Chondrocyte (in vitro differentiated cells): Measurements from ENCODE around the gene FUT3. TPM values are rescaled to one million over a fixed set of nuclear protein-coding genes. Genes with fewer than 3 reads are reported as not detected.
"Not testable (repeated sequence)": the region's sequence is repeated elsewhere in the genome, so short reads cannot be mapped to it uniquely, and the experiment has no call there.

Source experiments
- DNase-seq: peaks from one replicate; pipeline ENCODE4 v3.0.0; 2021; ENCODE audit warnings: mixed read lengths, low spot score
- H3K27ac Mint-ChIP-seq: one replicate; pipeline ENCODE4 v1.8.0; 2021; ENCODE audit warnings: mild to moderate bottlenecking, moderate library complexity, mixed read lengths; ENCODE audit not compliant: unreplicated experiment
- H3K27me3 Mint-ChIP-seq: 2 replicates; pipeline ENCODE4 v1.8.0; 2021; ENCODE audit warnings: low read depth, mixed read lengths
- H3K36me3 Mint-ChIP-seq: 2 replicates; pipeline ENCODE4 v1.8.0; 2021; ENCODE audit warnings: low read depth, mixed read lengths
- H3K4me1 Mint-ChIP-seq: 2 replicates; pipeline ENCODE4 v1.8.0; 2021; ENCODE audit warnings: low read depth, mild to moderate bottlenecking, mixed read lengths
- H3K4me3 Mint-ChIP-seq: one replicate; pipeline ENCODE4 v1.8.0; 2021; ENCODE audit warnings: mild to moderate bottlenecking, moderate library complexity, mixed read lengths; ENCODE audit not compliant: unreplicated experiment
- H3K9me3 Mint-ChIP-seq: 2 replicates; pipeline ENCODE4 v1.8.0; 2021; ENCODE audit warnings: low read depth, mixed read lengths
- CTCF ChIP-seq: fragments of 200-600 bp; sonication (generic); IDR thresholded peaks from 2 replicates; pipeline ENCODE4 v1.5.0; 2021; ENCODE audit warnings: antibody characterized with exemption, mild to moderate bottlenecking, moderate library complexity
- total RNA-seq: library from RNA; stranded (reverse); gene quantifications from 3 replicates; pipeline ENCODE4 v1.2.1, GENCODE V29; 2021

FUT3 gene
- total RNA-seq, 1 donor from 2014 or later, result not detected

DNA sequence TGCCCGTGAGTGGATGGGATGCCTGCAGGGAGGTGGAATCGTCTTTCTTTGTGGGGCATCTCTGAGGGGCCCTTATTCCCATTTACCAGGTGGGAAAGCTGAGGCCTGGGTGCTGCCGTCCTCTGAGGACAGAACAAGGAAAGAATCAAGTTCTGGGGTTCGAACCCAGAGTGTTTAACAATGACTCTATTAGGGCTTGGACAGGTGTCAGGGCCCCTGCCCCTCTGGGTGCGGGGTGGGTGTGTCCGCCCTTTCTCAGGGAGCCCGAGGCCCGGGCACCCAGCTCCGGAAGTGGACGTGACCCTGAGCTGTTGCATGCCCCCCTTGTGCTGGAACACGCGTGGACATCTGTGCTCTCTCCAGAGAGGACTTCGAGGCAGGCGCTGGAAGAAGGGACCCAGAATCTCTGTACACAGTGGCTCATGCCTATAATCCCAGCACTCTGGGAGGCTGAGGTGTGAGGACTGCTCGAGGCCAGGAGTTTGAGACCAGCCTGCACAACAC lies 41.6 kb upstream of the FUT3 start:
- Mint-ChIP-seq H3K4me3 (no peak overlapping the region), H3K4me1 (peaks cover 4% of the 10 kb centered on the region)
- DNase-seq, result no peak

DNA sequence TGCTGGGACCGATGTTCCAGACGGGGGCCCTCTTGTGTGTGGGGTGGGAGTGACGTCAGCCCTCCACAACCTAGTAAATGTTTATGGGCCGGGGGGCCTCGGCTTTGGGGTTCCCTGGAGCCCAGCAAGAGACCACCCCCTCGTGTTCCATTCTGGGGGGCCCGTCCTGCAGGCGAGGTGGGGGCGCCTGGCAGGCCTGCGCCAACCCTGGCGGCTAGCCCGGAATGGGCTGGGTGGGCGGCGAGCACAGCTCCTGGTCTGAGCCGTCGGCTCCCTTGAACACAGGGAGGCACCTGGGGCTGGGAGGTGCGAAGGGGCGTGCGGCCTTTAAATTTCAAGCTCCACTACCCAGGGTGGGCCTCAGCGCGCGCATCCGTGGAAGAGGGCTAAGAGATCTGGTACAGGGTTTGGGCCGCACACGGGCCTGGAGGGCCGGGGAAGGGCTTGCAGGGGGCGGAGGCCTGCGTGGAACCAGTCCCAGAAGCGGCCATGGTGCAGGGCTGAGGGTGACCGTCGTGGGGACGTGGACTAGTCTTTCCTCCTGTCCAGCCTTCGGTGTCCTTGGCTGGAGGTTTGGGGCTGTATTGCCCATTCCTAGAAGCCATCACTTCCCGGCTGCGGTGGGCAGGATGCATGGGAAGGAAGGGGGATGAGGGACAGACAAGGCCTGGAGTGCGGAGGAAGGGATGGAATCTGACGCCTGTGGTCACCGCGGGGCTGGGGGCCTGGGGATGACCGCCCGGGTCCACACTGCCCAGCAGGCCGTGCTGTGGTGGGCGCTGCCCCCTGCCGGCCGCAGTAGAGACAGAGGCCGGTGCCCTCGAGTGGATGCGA lies 40.9 kb upstream of the FUT3 start:
- Mint-ChIP-seq H3K36me3 (peaks cover 3% of the 10 kb centered on the region), H3K27ac (no peak overlapping the region), H3K27me3 (no peaks in the 10 kb centered on the region), H3K4me3 (no peak overlapping the region), H3K9me3 (no peaks in the 10 kb centered on the region), H3K4me1 (peaks cover 4% of the 10 kb centered on the region)
- TF ChIP-seq CTCF, result peak; percentile 87
- DNase-seq, result no peak

More for the DNA sequence above, 41.6 kb upstream of the FUT3 start:
- no peak overlapping the region for H3K27ac Mint-ChIP-seq
- peaks cover 3% of the 10 kb centered on the region for H3K36me3 Mint-ChIP-seq
- TF ChIP-seq CTCF, result peak; percentile 49
- H3K27me3 Mint-ChIP-seq, result no peaks in the 10 kb centered on the region
- H3K9me3 Mint-ChIP-seq, result no peaks in the 10 kb centered on the region

- TF ChIP-seq CTCF, result no peak
These were observed 40.3 kb upstream of the FUT3 start for GRCh38 chr19:5891572-5891937.

DNA sequence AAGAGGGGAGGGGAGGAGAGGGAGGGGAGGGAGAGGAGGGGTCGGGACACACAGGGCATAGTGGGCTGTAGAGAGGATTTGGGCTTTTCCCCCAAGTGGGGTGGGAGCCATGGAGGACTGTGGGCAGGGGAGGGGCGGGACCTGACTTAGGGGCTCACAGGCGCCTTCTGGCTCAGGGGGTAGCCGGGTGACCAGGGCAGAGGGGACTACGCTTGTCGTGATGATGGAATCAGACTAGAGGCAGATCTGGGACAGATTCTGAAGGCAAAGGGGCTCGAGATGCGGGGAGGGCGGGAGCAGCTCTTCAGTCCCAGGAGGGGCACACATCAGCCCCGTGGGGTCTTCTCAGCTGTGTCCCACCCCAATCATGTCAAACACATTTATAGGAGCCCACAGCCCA lies 38.9 kb upstream of the FUT3 start:
- no peak overlapping the region for H3K4me3 Mint-ChIP-seq
- H3K27me3 Mint-ChIP-seq, result no peaks in the 10 kb centered on the region
- no peak overlapping the region for H3K27ac Mint-ChIP-seq
- no peaks in the 10 kb centered on the region for H3K36me3 Mint-ChIP-seq
- H3K4me1 Mint-ChIP-seq, result peaks cover 4% of the 10 kb centered on the region
- H3K9me3 Mint-ChIP-seq, result no peaks in the 10 kb centered on the region
- TF ChIP-seq CTCF, result no peak
- no peak for DNase-seq

More at GRCh38 chr19:5891572-5891937, 40.3 kb upstream of the FUT3 start:
- Mint-ChIP-seq H3K4me1 (peaks cover 4% of the 10 kb centered on the region), H3K9me3 (no peaks in the 10 kb centered on the region), H3K27me3 (no peaks in the 10 kb centered on the region), H3K4me3 (no peak overlapping the region), H3K27ac (no peak overlapping the region), H3K36me3 (peaks cover 3% of the 10 kb centered on the region)
- DNase-seq, result no peak

- Mint-ChIP-seq H3K27ac (peak overlapping the region; percentile 68), H3K27me3 (no peaks in the 10 kb centered on the region), H3K4me3 (no peak overlapping the region), H3K9me3 (no peaks in the 10 kb centered on the region), H3K36me3 (no peaks in the 10 kb centered on the region), H3K4me1 (peaks cover 4% of the 10 kb centered on the region)
- no peak for DNase-seq
- TF ChIP-seq CTCF, result no peak
These were observed 38.2 kb upstream of the FUT3 start for GRCh38 chr19:5889288-5889971.

GRCh38 chr19:5884065-5884811 lies 33.0 kb upstream of the FUT3 start:
- not testable (repeated sequence) for H3K36me3 Mint-ChIP-seq

DNA sequence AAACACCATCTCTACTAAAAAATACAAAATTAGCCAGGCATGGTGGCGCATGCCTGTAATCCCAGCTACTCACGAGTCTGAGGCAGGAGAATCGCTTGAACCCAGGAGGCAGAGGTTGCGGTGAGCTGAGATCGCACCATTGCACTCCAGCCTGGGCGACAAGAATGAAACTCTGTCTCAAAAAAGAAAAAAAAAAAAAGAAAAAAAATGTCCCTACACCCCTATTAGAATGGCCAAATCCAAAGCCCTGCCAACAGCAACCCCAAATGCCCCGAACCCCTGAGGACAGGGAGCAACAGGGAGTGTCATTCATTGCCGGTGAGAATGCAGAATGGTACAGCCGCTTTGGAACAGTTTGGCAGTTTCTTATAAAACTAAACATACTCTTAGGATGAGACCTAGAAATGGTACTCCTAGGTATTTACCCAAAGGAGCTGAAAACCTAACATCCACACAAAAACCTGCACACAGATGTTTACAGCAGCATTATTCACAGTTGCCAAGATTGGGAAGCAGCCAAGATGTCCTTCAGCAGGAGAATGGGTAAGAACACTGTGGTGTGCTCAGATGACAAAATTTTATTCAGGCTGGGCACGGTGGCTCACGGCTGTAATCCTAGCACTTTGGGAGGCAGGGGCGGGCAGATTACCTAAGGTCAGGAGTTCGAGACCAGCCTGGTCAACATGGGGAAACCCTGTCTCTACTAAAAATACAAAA lies 32.1 kb upstream of the FUT3 start:
- not testable (repeated sequence) for H3K36me3 Mint-ChIP-seq, H3K27ac Mint-ChIP-seq, DNase-seq, H3K9me3 Mint-ChIP-seq, H3K4me3 Mint-ChIP-seq, H3K27me3 Mint-ChIP-seq
- H3K4me1 Mint-ChIP-seq, result peaks cover 18% of the 10 kb centered on the region

More at GRCh38 chr19:5884065-5884811, 33.0 kb upstream of the FUT3 start:
- H3K4me1 Mint-ChIP-seq, result peaks cover 18% of the 10 kb centered on the region
- not testable (repeated sequence) for H3K27me3 Mint-ChIP-seq, H3K27ac Mint-ChIP-seq, H3K4me3 Mint-ChIP-seq, DNase-seq, H3K9me3 Mint-ChIP-seq
